Suprapubic skin (tissue), 4 donors: ENCODE data around the gene GBP7. TPM values are rescaled to one million over a fixed set of nuclear protein-coding genes. Genes with fewer than 3 reads are reported as not detected.

Experiments
- DNase-seq, 2 donors: peaks; one replicate each; pipeline ENCODE4 v3.0.0-alpha.2; 2019; ENCODE audit warnings: low spot score in 2 of 2
- H3K27ac ChIP-seq: fragments of 200-600 bp; sonication (generic); one replicate; pipeline ENCODE4 v1.5.1; 2019
- H3K27me3 ChIP-seq: fragments of 200-600 bp; sonication (generic); one replicate; pipeline ENCODE4 v1.5.1; 2019
- H3K36me3 ChIP-seq: fragments of 200-600 bp; sonication (generic); one replicate; pipeline ENCODE4 v1.5.1; 2019
- H3K4me1 ChIP-seq: fragments of 200-600 bp; sonication (generic); one replicate; pipeline ENCODE4 v1.5.1; 2019
- H3K4me3 ChIP-seq: fragments of 200-600 bp; sonication (generic); one replicate; pipeline ENCODE4 v1.5.1; 2019; ENCODE audit warnings: mild to moderate bottlenecking
- H3K9me3 ChIP-seq: fragments of 200-600 bp; sonication (generic); one replicate; pipeline ENCODE4 v1.5.1; 2019
- EP300 ChIP-seq: sonication (generic); formaldehyde crosslinking; IDR thresholded peaks from one replicate; pipeline ENCODE4 v1.6.1; 2017; ENCODE audit warnings: antibody characterized with exemption
- POLR2A ChIP-seq, 2 donors: fragments of 450-650 bp; IDR thresholded peaks; one replicate each; pipeline ENCODE4 v1.6.1; 2017; ENCODE audit warnings: antibody characterized with exemption in 2 of 2, mild to moderate bottlenecking in 2 of 2, moderate library complexity in 2 of 2
- POLR2AphosphoS5 ChIP-seq, 3 donors: sonication (generic); formaldehyde crosslinking; IDR thresholded peaks; one replicate each; pipeline ENCODE4 v1.6.1; 2017; ENCODE audit warnings: antibody characterized with exemption in 3 of 3
- WGBS: methylation state at CpG from one replicate; pipeline ENCODE4 v1.1.5; 2018; 5-methylcytosine and 5-hydroxymethylcytosine counted together
- total RNA-seq, 4 donors: library from RNA; depleted of rRNA; stranded (reverse); fragments of >200 nt; gene quantifications; one replicate each; pipeline ENCODE4 v1.1.0, GENCODE V29; 2016
- TF ChIP-seq, protein P1 (sequence below), 2 donors: fragments of 200-600 bp in 1 of 2; fragments of 450-650 bp in 1 of 2; sonication (generic) in 1 of 2; IDR thresholded peaks; one replicate each; pipeline ENCODE4 v1.5.1; 2016 to 2019; ENCODE audit warnings: antibody characterized with exemption in 2 of 2, mild to moderate bottlenecking in 1 of 2, moderate library complexity in 1 of 2

Gene GBP7
- total RNA-seq, 4 donors from 2014 or later, result not detected

- WGBS, result 91% methylated on average over 4 of the region's 4 CpGs
- Histone ChIP-seq H3K4me3 (no peak overlapping the region), H3K36me3 (no peaks in the 10 kb centered on the region), H3K27ac (no peak overlapping the region), H3K9me3 (no peaks in the 10 kb centered on the region), H3K27me3 (no peaks in the 10 kb centered on the region), H3K4me1 (no peaks in the 10 kb centered on the region)
- DNase-seq, result no peak
- TF ChIP-seq, protein P1, sequence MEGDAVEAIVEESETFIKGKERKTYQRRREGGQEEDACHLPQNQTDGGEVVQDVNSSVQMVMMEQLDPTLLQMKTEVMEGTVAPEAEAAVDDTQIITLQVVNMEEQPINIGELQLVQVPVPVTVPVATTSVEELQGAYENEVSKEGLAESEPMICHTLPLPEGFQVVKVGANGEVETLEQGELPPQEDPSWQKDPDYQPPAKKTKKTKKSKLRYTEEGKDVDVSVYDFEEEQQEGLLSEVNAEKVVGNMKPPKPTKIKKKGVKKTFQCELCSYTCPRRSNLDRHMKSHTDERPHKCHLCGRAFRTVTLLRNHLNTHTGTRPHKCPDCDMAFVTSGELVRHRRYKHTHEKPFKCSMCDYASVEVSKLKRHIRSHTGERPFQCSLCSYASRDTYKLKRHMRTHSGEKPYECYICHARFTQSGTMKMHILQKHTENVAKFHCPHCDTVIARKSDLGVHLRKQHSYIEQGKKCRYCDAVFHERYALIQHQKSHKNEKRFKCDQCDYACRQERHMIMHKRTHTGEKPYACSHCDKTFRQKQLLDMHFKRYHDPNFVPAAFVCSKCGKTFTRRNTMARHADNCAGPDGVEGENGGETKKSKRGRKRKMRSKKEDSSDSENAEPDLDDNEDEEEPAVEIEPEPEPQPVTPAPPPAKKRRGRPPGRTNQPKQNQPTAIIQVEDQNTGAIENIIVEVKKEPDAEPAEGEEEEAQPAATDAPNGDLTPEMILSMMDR (IDR thresholded peaks at IDR 0.05), result no peak
- TF ChIP-seq EP300 (no peak), POLR2AphosphoS5 (IDR thresholded peaks at IDR 0.05) (no peak), POLR2A (IDR thresholded peaks at IDR 0.05) (no peak)
Measured at GRCh38 chr1:89170170-89171066, 5.4 kb downstream of the GBP7 start.

DNA sequence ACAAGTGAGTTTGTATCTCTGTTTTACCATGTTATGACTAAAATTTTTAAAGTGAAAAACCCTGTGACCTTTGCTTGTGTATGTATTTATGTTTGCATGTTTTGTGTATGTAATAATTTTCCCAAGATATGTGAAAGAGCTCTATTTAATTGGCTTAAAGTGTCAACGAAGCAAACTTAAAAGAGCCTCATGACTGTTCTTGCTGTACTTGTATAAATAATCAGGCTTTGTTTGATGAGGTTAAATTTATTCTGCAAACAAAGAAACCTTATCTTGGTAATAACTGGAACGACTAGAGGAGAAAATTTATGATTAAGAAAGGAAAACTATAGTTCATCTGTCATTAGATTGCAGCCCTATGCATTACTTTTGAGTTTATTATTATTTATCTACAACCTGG, 6.6 kb downstream of the GBP7 start:
- Histone ChIP-seq H3K27me3 (no peaks in the 10 kb centered on the region), H3K4me1 (no peaks in the 10 kb centered on the region), H3K9me3 (no peaks in the 10 kb centered on the region), H3K4me3 (no peak overlapping the region), H3K36me3 (no peaks in the 10 kb centered on the region), H3K27ac (no peak overlapping the region)
- TF ChIP-seq, protein P1 (IDR thresholded peaks at IDR 0.05), result no peak
- no peak for TF ChIP-seq EP300
- WGBS, result 48% methylated on average over 2 of the region's 2 CpGs
- DNase-seq, result no peak

DNA sequence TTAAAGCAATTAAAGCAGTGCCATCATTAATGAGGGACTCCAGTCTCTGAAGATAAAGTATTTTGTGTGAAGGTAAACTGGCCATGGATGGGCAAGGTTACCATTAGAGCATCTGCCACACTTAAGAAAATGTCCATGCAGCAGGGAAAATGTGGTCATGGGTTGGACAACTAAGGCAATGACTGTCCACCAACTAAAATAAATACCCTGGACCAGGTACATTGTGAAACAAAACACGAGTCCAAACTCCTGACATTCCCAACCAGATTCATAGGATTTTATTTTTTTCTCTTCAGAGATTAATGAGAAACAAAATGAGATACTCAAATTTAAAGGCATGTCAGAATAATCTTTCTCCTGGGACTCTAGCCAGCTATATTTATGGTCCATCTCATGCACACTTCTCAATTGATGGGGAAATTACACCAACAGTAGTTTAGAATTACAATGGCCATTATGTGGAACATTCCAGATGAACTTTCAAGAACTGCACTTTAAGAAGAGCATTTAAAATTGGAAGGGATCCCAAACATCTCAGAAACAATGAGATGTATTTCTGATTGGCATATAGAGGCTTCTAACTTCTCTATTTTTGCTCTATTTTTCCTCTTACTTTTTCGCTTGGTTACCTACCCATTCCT, 8.1 kb downstream of the GBP7 start:
- H3K27ac ChIP-seq, result no peak overlapping the region
- no peak overlapping the region for H3K4me3 ChIP-seq
- TF ChIP-seq EP300, result no peak
- no peak for TF ChIP-seq POLR2AphosphoS5 (IDR thresholded peaks at IDR 0.05)
- TF ChIP-seq, protein P1 (IDR thresholded peaks at IDR 0.05), result no peak
- no peak for TF ChIP-seq POLR2A (IDR thresholded peaks at IDR 0.05)
- H3K9me3 ChIP-seq, result no peaks in the 10 kb centered on the region
- H3K27me3 ChIP-seq, result no peaks in the 10 kb centered on the region
- no peak for DNase-seq
- WGBS, result 86% methylated on average over 2 of the region's 2 CpGs
- no peaks in the 10 kb centered on the region for H3K4me1 ChIP-seq
- H3K36me3 ChIP-seq, result no peaks in the 10 kb centered on the region

GRCh38 chr1:89166705-89167104, 9.1 kb downstream of the GBP7 start:
- TF ChIP-seq EP300 (no peak), POLR2A (IDR thresholded peaks at IDR 0.05) (no peak), POLR2AphosphoS5 (IDR thresholded peaks at IDR 0.05) (no peak)
- TF ChIP-seq, protein P1 (IDR thresholded peaks at IDR 0.05), result no peak
- no peak for DNase-seq
- 35% methylated on average over 1 of the region's 1 CpG for WGBS

GRCh38 chr1:89165811-89166210, 10.0 kb downstream of the GBP7 start:
- TF ChIP-seq POLR2AphosphoS5 (IDR thresholded peaks at IDR 0.05) (no peak), POLR2A (IDR thresholded peaks at IDR 0.05) (no peak), EP300 (no peak)
- TF ChIP-seq, protein P1 (IDR thresholded peaks at IDR 0.05), result no peak
- no peaks in the 10 kb centered on the region for H3K27me3 ChIP-seq
- DNase-seq, result no peak
- H3K36me3 ChIP-seq, result no peaks in the 10 kb centered on the region
- WGBS, result 93% methylated on average over 5 of the region's 5 CpGs
- H3K27ac ChIP-seq, result no peak overlapping the region
- H3K9me3 ChIP-seq, result no peaks in the 10 kb centered on the region
- no peaks in the 10 kb centered on the region for H3K4me1 ChIP-seq
- no peak overlapping the region for H3K4me3 ChIP-seq

More at GRCh38 chr1:89166705-89167104, 9.1 kb downstream of the GBP7 start:
- Histone ChIP-seq H3K27ac (no peak overlapping the region), H3K27me3 (no peaks in the 10 kb centered on the region), H3K36me3 (no peaks in the 10 kb centered on the region), H3K4me1 (no peaks in the 10 kb centered on the region), H3K9me3 (no peaks in the 10 kb centered on the region), H3K4me3 (no peak overlapping the region)
